KG1 (cell line): ENCODE data around the gene SUSD6.
"Not testable (repeated sequence)": the region's sequence is repeated elsewhere in the genome, so short reads cannot be mapped to it uniquely, and the experiment has no call there.

ENCODE experiments used
- DNase-seq: peaks from one replicate; lab custom pipeline; 2025; lab: John Stamatoyannopoulos, UW

Gene SUSD6

GRCh38 chr14:69624136-69624535 is 12.7 kb downstream of the SUSD6 start:
- no peak for DNase-seq

GRCh38 chr14:69625299-69626131 is 14.1 kb downstream of the SUSD6 start:
- DNase-seq: peak; percentile 78

- DNase-seq: no peak
Observed at GRCh38 chr14:69626132-69626500, 14.7 kb downstream of the SUSD6 start.

GRCh38 chr14:69629225-69630127 is 18.1 kb downstream of the SUSD6 start:
- no peak for DNase-seq

GRCh38 chr14:69630360-69630759 is 19.0 kb downstream of the SUSD6 start:
- DNase-seq: no peak

GRCh38 chr14:69631509-69631908 is 20.1 kb downstream of the SUSD6 start:
- no peak for DNase-seq

- DNase-seq: no peak
Observed at GRCh38 chr14:69632164-69632563, 20.8 kb downstream of the SUSD6 start.

GRCh38 chr14:69632593-69633151 is 21.3 kb downstream of the SUSD6 start:
- DNase-seq: no peak

GRCh38 chr14:69633238-69633637 is 21.8 kb downstream of the SUSD6 start:
- no peak for DNase-seq

GRCh38 chr14:69635981-69636639 is 24.7 kb downstream of the SUSD6 start:
- peak; percentile 45 for DNase-seq

GRCh38 chr14:69636718-69637480 is 25.5 kb downstream of the SUSD6 start:
- no peak for DNase-seq

GRCh38 chr14:69637503-69638031 is 26.2 kb downstream of the SUSD6 start:
- DNase-seq: no peak

- no peak for DNase-seq
Observed at GRCh38 chr14:69640931-69641330, 29.5 kb downstream of the SUSD6 start.

- not testable (repeated sequence) for DNase-seq
Observed at GRCh38 chr14:69642212-69642793, 30.9 kb downstream of the SUSD6 start.

- DNase-seq: no peak
Observed at GRCh38 chr14:69643430-69644200, 32.2 kb downstream of the SUSD6 start.

GRCh38 chr14:69644814-69645213 is 33.4 kb downstream of the SUSD6 start:
- no peak for DNase-seq

GRCh38 chr14:69647213-69647612 is 35.8 kb downstream of the SUSD6 start:
- no peak for DNase-seq

- DNase-seq: not testable (repeated sequence)
Observed at GRCh38 chr14:69647642-69648041, 36.2 kb downstream of the SUSD6 start.

GRCh38 chr14:69648480-69649451 is 37.4 kb downstream of the SUSD6 start:
- DNase-seq: no peak
